ENCODE measurements around the gene BICC1.

GRCh38 chr10:58555930-58556311, 43.2 kb downstream of the BICC1 start:
- TF ChIP-seq, protein P1, sequence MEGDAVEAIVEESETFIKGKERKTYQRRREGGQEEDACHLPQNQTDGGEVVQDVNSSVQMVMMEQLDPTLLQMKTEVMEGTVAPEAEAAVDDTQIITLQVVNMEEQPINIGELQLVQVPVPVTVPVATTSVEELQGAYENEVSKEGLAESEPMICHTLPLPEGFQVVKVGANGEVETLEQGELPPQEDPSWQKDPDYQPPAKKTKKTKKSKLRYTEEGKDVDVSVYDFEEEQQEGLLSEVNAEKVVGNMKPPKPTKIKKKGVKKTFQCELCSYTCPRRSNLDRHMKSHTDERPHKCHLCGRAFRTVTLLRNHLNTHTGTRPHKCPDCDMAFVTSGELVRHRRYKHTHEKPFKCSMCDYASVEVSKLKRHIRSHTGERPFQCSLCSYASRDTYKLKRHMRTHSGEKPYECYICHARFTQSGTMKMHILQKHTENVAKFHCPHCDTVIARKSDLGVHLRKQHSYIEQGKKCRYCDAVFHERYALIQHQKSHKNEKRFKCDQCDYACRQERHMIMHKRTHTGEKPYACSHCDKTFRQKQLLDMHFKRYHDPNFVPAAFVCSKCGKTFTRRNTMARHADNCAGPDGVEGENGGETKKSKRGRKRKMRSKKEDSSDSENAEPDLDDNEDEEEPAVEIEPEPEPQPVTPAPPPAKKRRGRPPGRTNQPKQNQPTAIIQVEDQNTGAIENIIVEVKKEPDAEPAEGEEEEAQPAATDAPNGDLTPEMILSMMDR (IDR thresholded peaks at IDR 0.05), result no peak
- no peak for TF ChIP-seq POLR2A (IDR thresholded peaks at IDR 0.05)
